Transverse colon (tissue), 4 donors: ENCODE results near the gene FNDC1.

Experiments used
- CTCF ChIP-seq, 5 experiments: fragments of 200-600 bp in 3 of 5; fragments of 450-650 bp in 2 of 5; sonication (generic) in 3 of 5; IDR thresholded peaks; 1 replicate in 2 of 5; 2 replicates in 3 of 5; pipeline ENCODE4 v1.5.1; 2016 to 2017; ENCODE audit warnings: antibody characterized with exemption in 5 of 5, inconsistent platforms in 3 of 5, mild to moderate bottlenecking in 2 of 5, moderate library complexity in 1 of 5
- POLR2A ChIP-seq: fragments of 450-650 bp; IDR thresholded peaks from one replicate; pipeline ENCODE4 v1.6.1; 2016; ENCODE audit warnings: antibody characterized with exemption, mild to moderate bottlenecking, moderate library complexity
- POLR2AphosphoS5 ChIP-seq, 3 donors: sonication (generic); formaldehyde crosslinking; IDR thresholded peaks; one replicate each; pipeline ENCODE4 v1.6.1; 2016; ENCODE audit warnings: antibody characterized with exemption in 3 of 3

GRCh38 chr6:159224452-159224851, 55.3 kb downstream of the FNDC1 start:
- no peak for TF ChIP-seq CTCF (IDR thresholded peaks at IDR 0.05)
- TF ChIP-seq POLR2AphosphoS5 (IDR thresholded peaks at IDR 0.05), result no peak
- no peak for TF ChIP-seq POLR2A
